Measurements from ENCODE around the gene PAAF1. TPM values are rescaled to one million over a fixed set of nuclear protein-coding genes. Genes with fewer than 3 reads are reported as not detected.

The PAAF1 gene
- total and polyA plus RNA-seq, 2 experiments from 2014 or later: 13.6 to 18.1 TPM

DNA sequence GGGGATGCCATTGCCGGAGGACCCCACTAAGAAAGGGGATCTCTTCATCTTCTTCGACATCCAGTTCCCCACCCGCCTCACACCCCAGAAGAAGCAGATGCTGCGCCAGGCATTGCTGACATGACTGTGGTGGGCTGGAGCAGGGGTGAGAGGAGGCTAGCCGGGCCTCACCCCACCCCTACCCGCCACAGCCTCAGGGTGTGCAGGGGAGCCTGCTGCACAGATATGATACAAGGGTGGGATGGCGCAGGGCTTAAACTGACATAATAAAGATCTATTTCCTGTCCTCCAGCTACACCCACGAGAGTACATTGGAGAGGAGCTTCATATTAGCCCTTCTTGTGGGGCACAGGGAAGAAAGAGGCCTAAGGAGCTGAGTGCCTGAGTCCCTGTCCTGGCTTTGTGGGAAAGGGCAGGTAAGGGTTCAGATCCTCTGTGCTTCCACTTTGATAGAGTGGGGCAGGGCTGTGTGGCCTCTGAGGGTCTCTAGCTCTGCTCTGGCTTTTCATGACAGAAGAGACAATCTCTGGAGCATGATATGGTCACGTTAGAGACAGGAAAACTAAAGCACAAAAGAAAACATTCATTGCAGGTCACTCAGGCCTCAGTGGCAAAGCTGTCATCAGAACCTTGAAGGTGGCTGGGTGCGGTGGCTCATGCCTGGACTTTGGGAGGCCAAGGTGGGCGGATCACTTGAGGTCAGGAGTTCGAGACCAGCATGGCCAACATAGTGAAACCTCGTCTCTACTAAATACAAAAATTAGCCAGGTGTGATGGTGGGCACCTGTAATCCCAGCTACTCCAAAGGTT, 93.4 kb downstream of the PAAF1 start:
- Histone ChIP-seq H3K4me1 (ENCODE audit: insufficient read depth) (no peaks in the 10 kb centered on the region), H4K20me1 (replicated peaks; ENCODE audit: insufficient read depth) (no peaks in the 10 kb centered on the region), H3K27me3 (ENCODE audit: insufficient read depth) (no peaks in the 10 kb centered on the region), H3K4me3 (no peak overlapping the region), H3K9me2 (ENCODE audit: insufficient read depth) (no peaks in the 10 kb centered on the region), H3K79me2 (replicated peaks; ENCODE audit: insufficient read depth) (no peaks in the 10 kb centered on the region), H3K27ac (ENCODE audit: low read depth) (no peak overlapping the region), H3F3A (replicated peaks; ENCODE audit: low read depth) (0 out of 2 replicates have a peak, but pooled peaks cover 8% of the 10 kb centered on the region), H2AFZ (no peak overlapping the region), H3K36me3 (ENCODE audit: insufficient read depth) (peaks cover 1% of the 10 kb centered on the region; the same call in 1 of the 2 replicates), H3K4me2 (no peak overlapping the region)
- TF ChIP-seq EZH2 (IDR thresholded peaks at IDR 0.05; ENCODE audit: low read depth, unreplicated experiment) (no peak), POLR2AphosphoS5 (IDR thresholded peaks at IDR 0.05; ENCODE audit: low read depth) (no peak), ZNF114 (CRISPR knock-in tag; IDR thresholded peaks at IDR 0.05) (no peak), NANOG (IDR thresholded peaks at IDR 0.05; ENCODE audit: borderline replicate concordance) (no peak), STAT1 (IDR thresholded peaks at IDR 0.05; ENCODE audit: unreplicated experiment) (no peak), CREB1 (CRISPR knock-in tag; IDR thresholded peaks at IDR 0.05; ENCODE audit: low read depth) (no peak), JUNB (IDR thresholded peaks at IDR 0.05; ENCODE audit: unreplicated experiment) (no peak), CTCF (conservative IDR thresholded peaks at IDR 0.05; ENCODE audit: low read depth in 2 of 2) (no peak), ZNF331 (CRISPR knock-in tag; IDR thresholded peaks at IDR 0.05; ENCODE audit: low read depth) (no peak), EZH2phosphoT487 (IDR thresholded peaks at IDR 0.05; ENCODE audit: unreplicated experiment) (no peak)
- TF ChIP-seq, protein P1, sequence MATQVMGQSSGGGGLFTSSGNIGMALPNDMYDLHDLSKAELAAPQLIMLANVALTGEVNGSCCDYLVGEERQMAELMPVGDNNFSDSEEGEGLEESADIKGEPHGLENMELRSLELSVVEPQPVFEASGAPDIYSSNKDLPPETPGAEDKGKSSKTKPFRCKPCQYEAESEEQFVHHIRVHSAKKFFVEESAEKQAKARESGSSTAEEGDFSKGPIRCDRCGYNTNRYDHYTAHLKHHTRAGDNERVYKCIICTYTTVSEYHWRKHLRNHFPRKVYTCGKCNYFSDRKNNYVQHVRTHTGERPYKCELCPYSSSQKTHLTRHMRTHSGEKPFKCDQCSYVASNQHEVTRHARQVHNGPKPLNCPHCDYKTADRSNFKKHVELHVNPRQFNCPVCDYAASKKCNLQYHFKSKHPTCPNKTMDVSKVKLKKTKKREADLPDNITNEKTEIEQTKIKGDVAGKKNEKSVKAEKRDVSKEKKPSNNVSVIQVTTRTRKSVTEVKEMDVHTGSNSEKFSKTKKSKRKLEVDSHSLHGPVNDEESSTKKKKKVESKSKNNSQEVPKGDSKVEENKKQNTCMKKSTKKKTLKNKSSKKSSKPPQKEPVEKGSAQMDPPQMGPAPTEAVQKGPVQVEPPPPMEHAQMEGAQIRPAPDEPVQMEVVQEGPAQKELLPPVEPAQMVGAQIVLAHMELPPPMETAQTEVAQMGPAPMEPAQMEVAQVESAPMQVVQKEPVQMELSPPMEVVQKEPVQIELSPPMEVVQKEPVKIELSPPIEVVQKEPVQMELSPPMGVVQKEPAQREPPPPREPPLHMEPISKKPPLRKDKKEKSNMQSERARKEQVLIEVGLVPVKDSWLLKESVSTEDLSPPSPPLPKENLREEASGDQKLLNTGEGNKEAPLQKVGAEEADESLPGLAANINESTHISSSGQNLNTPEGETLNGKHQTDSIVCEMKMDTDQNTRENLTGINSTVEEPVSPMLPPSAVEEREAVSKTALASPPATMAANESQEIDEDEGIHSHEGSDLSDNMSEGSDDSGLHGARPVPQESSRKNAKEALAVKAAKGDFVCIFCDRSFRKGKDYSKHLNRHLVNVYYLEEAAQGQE (IDR thresholded peaks at IDR 0.05; ENCODE audit: unreplicated experiment): no peak
- TF ChIP-seq, protein P2, sequence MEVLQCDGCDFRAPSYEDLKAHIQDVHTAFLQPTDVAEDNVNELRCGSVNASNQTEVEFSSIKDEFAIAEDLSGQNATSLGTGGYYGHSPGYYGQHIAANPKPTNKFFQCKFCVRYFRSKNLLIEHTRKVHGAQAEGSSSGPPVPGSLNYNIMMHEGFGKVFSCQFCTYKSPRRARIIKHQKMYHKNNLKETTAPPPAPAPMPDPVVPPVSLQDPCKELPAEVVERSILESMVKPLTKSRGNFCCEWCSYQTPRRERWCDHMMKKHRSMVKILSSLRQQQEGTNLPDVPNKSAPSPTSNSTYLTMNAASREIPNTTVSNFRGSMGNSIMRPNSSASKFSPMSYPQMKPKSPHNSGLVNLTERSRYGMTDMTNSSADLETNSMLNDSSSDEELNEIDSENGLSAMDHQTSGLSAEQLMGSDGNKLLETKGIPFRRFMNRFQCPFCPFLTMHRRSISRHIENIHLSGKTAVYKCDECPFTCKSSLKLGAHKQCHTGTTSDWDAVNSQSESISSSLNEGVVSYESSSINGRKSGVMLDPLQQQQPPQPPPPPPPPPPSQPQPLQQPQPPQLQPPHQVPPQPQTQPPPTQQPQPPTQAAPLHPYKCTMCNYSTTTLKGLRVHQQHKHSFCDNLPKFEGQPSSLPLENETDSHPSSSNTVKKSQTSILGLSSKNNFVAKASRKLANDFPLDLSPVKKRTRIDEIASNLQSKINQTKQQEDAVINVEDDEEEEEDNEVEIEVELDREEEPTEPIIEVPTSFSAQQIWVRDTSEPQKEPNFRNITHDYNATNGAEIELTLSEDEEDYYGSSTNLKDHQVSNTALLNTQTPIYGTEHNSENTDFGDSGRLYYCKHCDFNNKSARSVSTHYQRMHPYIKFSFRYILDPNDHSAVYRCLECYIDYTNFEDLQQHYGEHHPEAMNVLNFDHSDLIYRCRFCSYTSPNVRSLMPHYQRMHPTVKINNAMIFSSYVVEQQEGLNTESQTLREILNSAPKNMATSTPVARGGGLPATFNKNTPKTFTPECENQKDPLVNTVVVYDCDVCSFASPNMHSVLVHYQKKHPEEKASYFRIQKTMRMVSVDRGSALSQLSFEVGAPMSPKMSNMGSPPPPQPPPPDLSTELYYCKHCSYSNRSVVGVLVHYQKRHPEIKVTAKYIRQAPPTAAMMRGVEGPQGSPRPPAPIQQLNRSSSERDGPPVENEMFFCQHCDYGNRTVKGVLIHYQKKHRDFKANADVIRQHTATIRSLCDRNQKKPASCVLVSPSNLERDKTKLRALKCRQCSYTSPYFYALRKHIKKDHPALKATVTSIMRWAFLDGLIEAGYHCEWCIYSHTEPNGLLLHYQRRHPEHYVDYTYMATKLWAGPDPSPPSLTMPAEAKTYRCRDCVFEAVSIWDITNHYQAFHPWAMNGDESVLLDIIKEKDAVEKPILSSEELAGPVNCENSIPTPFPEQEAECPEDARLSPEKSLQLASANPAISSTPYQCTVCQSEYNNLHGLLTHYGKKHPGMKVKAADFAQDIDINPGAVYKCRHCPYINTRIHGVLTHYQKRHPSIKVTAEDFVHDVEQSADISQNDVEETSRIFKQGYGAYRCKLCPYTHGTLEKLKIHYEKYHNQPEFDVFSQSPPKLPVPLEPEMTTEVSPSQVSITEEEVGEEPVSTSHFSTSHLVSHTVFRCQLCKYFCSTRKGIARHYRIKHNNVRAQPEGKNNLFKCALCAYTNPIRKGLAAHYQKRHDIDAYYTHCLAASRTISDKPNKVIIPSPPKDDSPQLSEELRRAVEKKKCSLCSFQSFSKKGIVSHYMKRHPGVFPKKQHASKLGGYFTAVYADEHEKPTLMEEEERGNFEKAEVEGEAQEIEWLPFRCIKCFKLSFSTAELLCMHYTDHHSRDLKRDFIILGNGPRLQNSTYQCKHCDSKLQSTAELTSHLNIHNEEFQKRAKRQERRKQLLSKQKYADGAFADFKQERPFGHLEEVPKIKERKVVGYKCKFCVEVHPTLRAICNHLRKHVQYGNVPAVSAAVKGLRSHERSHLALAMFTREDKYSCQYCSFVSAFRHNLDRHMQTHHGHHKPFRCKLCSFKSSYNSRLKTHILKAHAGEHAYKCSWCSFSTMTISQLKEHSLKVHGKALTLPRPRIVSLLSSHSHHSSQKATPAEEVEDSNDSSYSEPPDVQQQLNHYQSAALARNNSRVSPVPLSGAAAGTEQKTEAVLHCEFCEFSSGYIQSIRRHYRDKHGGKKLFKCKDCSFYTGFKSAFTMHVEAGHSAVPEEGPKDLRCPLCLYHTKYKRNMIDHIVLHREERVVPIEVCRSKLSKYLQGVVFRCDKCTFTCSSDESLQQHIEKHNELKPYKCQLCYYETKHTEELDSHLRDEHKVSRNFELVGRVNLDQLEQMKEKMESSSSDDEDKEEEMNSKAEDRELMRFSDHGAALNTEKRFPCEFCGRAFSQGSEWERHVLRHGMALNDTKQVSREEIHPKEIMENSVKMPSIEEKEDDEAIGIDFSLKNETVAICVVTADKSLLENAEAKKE (CRISPR knock-in tag; IDR thresholded peaks at IDR 0.05): no peak
- TF ChIP-seq, protein P3, sequence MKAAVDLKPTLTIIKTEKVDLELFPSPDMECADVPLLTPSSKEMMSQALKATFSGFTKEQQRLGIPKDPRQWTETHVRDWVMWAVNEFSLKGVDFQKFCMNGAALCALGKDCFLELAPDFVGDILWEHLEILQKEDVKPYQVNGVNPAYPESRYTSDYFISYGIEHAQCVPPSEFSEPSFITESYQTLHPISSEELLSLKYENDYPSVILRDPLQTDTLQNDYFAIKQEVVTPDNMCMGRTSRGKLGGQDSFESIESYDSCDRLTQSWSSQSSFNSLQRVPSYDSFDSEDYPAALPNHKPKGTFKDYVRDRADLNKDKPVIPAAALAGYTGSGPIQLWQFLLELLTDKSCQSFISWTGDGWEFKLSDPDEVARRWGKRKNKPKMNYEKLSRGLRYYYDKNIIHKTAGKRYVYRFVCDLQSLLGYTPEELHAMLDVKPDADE (IDR thresholded peaks at IDR 0.05): no peak
- Mint-ChIP-seq H3K4me3 (no peak overlapping the region), H3K27me3 (ENCODE audit: insufficient read depth, low read depth, poor library complexity) (peaks cover 12% of the 10 kb centered on the region), H3K36me3 (ENCODE audit: low read depth) (peaks cover 14% of the 10 kb centered on the region), H3K27ac (no peak overlapping the region), H3K4me1 (peaks cover 1% of the 10 kb centered on the region), H3K9me3 (no peaks in the 10 kb centered on the region; the same call in 2 of the 3 replicates)
- ATAC-seq: peak; percentile 6; the same call in 2 of the 3 replicates
- no peak for DNase-seq (ENCODE audit: low spot score)
